ENCODE results near the gene SPEM1. TPM values are rescaled to one million over a fixed set of nuclear protein-coding genes. Genes with fewer than 3 reads are reported as not detected.

SPEM1 gene
- total and polyA plus RNA-seq, 2 of the 13 experiments (the other 11 are each of a cell fraction or from before 2014, with no cell fraction given): not detected

DNA sequence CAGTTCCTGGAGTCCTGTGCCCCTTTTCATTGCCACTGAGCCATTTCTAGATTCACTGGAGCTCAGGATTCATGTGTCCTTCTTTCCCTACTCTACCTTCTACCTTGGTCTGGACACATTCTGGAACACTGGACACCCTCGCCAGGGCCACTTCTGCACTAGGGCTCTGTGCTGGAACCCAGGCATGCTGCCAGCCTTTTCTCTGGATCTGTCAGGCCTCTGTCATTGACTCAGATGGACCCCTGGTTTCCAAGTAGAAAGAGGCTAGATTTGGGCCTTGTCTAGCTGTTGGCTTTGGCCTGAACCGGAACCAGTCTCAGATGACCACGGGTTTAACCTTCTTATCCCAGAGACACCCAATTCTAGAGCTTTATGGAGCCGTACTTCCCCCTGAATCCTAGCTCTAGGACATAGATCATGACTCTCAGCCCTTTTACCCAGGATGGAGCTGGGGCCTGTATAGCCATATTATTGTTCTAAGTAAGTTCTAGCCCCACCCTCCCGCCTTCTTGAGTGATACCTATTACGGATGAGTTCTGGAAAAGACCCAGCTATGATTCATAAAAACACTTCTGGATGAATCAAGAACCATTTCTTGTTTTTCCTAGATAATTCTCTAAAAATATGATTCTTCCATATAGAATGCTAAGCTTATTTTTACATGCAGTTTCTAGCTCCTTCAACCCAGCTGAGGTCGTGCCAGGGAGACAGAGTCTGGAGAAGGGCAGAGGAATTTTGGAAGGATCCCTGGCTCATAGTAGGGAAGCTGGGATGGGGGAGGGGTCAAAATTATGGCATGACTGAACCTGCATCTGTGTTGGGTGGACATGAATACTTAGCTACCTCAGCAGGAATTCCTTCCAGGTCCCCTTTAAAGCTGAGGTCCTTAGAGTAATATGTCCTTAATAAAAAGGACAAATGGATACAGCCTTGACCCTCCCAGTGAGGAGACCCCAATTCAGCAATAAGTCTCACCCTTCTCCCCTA is 23.7 kb downstream of the SPEM1 start:
- Histone ChIP-seq H3K36me3 (replicated peaks in 1 of 2; ENCODE audit: control insufficient read depth in 1 of 2, insufficient read depth in 2 of 2, low read length in 2 of 2) (no peaks in the 10 kb centered on the region), H4K20me1 (ENCODE audit: insufficient read depth, low read length) (no peaks in the 10 kb centered on the region), H3K4me3 (replicated peaks in 1 of 3; ENCODE audit: insufficient read depth in 1 of 3, low read depth in 2 of 3, low read length in 3 of 3) (no peak overlapping the region), H3K4me2 (ENCODE audit: low read depth, low read length) (peak overlapping the region; percentile 89), H3K27me3 (ENCODE audit: control insufficient read depth in 1 of 2, insufficient read depth in 2 of 2, low read length in 2 of 2) (peaks cover 6 to 27% of the 10 kb centered on the region in 2 experiments; a peak in 4 of 5 replicates), H3K4me1 (ENCODE audit: insufficient read depth, low read length) (peaks cover 55% of the 10 kb centered on the region), H3K27ac (ENCODE audit: extremely low read length, insufficient read depth, low read length) (no peak overlapping the region), H3K79me2 (ENCODE audit: insufficient read depth, low read length) (no peaks in the 10 kb centered on the region), H2AFZ (ENCODE audit: low read length) (no peak overlapping the region), H3K9ac (ENCODE audit: insufficient read depth, low read depth, low read length) (peak overlapping the region; percentile 75; the same call in 1 of the 2 replicates), H3K9me3 (ENCODE audit: low read length) (no peaks in the 10 kb centered on the region)
- CTCF ChIA-PET (ENCODE audit: low intra/inter-chr PET ratio, low total read pairs): no interaction called here
- POLR2A ChIA-PET: interaction anchor here (1.0 to 3.7 kb wide), 4 partner anchors 9 to 243 kb away, joined by 3 to 48 read pairs (median 6); partner anchors contain the start of genes POLR2A, TMEM102, TMEM256 and TP53
- 61% methylated on average over 7 of the region's 7 CpGs for WGBS (ENCODE audit: low lambda C conversion rate)
- TF ChIP-seq, protein P1, sequence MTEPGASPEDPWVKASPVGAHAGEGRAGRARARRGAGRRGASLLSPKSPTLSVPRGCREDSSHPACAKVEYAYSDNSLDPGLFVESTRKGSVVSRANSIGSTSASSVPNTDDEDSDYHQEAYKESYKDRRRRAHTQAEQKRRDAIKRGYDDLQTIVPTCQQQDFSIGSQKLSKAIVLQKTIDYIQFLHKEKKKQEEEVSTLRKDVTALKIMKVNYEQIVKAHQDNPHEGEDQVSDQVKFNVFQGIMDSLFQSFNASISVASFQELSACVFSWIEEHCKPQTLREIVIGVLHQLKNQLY (CRISPR knock-in tag; IDR thresholded peaks at IDR 0.05): no peak
- TF ChIP-seq YEATS2 (CRISPR knock-in tag; IDR thresholded peaks at IDR 0.05; ENCODE audit: borderline replicate concordance) (no peak), ZBTB42 (CRISPR knock-in tag; IDR thresholded peaks at IDR 0.05) (no peak), PLRG1 (conservative IDR thresholded peaks at IDR 0.05) (no peak), ZBTB1 (CRISPR knock-in tag; IDR thresholded peaks at IDR 0.05; ENCODE audit: borderline replicate concordance) (no peak)
- TF ChIP-seq, protein P2, sequence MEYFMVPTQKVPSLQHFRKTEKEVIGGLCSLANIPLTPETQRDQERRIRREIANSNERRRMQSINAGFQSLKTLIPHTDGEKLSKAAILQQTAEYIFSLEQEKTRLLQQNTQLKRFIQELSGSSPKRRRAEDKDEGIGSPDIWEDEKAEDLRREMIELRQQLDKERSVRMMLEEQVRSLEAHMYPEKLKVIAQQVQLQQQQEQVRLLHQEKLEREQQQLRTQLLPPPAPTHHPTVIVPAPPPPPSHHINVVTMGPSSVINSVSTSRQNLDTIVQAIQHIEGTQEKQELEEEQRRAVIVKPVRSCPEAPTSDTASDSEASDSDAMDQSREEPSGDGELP (IDR thresholded peaks at IDR 0.05; ENCODE audit: borderline replicate concordance, low read depth): no peak
- TF ChIP-seq, protein P3, sequence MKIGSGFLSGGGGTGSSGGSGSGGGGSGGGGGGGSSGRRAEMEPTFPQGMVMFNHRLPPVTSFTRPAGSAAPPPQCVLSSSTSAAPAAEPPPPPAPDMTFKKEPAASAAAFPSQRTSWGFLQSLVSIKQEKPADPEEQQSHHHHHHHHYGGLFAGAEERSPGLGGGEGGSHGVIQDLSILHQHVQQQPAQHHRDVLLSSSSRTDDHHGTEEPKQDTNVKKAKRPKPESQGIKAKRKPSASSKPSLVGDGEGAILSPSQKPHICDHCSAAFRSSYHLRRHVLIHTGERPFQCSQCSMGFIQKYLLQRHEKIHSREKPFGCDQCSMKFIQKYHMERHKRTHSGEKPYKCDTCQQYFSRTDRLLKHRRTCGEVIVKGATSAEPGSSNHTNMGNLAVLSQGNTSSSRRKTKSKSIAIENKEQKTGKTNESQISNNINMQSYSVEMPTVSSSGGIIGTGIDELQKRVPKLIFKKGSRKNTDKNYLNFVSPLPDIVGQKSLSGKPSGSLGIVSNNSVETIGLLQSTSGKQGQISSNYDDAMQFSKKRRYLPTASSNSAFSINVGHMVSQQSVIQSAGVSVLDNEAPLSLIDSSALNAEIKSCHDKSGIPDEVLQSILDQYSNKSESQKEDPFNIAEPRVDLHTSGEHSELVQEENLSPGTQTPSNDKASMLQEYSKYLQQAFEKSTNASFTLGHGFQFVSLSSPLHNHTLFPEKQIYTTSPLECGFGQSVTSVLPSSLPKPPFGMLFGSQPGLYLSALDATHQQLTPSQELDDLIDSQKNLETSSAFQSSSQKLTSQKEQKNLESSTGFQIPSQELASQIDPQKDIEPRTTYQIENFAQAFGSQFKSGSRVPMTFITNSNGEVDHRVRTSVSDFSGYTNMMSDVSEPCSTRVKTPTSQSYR (CRISPR knock-in tag; IDR thresholded peaks at IDR 0.05; ENCODE audit: borderline replicate concordance): no peak
- DNase-seq (ENCODE audit: low spot score) (no peak), FAIRE-seq (no peak), ATAC-seq (no peak)
- intact Hi-C loops (cut with micrococcal nuclease; ENCODE audit: unreplicated experiment): no loop called here
- BruUV-seq (replicated peaks): no TSS peak
- in situ Hi-C loops (cut with HindIII; ENCODE audit: extremely low pct_ligation_motif_present, low pct_unique_long_range_greater_than_20kb): no loop called here
